B cell (primary cell): ENCODE results near the gene SPTBN1. TPM values are rescaled to one million over a fixed set of nuclear protein-coding genes. Genes with fewer than 3 reads are reported as not detected.

Experiments used
- ATAC-seq: fragments of 200-7000 bp; cut with Tn5 transposase; one replicate; pipeline ENCODE4 v1.10.0; 2021; ENCODE audit warnings: low read depth, mild to moderate bottlenecking, moderate number of reproducible peaks, moderate library complexity
- CTCF ChIA-PET: fragments of 350-600 bp; sonication (Branson Sonifier 250); formaldehyde crosslinking; loops from one replicate; lab custom pipeline; 2021; ENCODE audit warnings: antibody characterized with exemption, inconsistent platforms; lab: Charles Lee
- POLR2A ChIA-PET: fragments of 350-600 bp; sonication (Branson Sonifier 250); formaldehyde crosslinking; loops from one replicate; lab custom pipeline; 2021; ENCODE audit warnings: antibody characterized with exemption; lab: Charles Lee
- DNase-seq: peaks from one replicate; pipeline ENCODE4 v3.0.0; 2013
- H2AFZ ChIP-seq: 2 replicates; pipeline ENCODE4 v1.6.1; 2012; ENCODE audit warnings: mild to moderate bottlenecking, low read depth, low read length; ENCODE audit not compliant: insufficient read depth, poor library complexity, severe bottlenecking
- H3K27ac ChIP-seq, 2 donors: 1 replicate in 1 of 2; 2 replicates in 1 of 2; pipeline ENCODE4 v1.5.1; 2012 to 2013; ENCODE audit warnings: low read length in 2 of 2, mild to moderate bottlenecking in 2 of 2, moderate library complexity in 1 of 2
- H3K27me3 ChIP-seq, 4 experiments: fragments of 200-600 bp in 1 of 4; sonication (generic) in 1 of 4; replicated peaks in 1 of 4; 1 replicate in 2 of 4; 2 replicates in 2 of 4; pipeline versions ENCODE4 v1.6.1 to v1.7.0; 2013 to 2016; ENCODE audit warnings: low read length in 3 of 4, mild to moderate bottlenecking in 2 of 4, mixed read lengths in 1 of 4, moderate library complexity in 1 of 4; ENCODE audit not compliant: insufficient read depth in 4 of 4, control insufficient read depth in 3 of 4; ENCODE audit errors: control extremely low read depth in 1 of 4
- H3K36me3 ChIP-seq, 2 experiments: replicated peaks in 1 of 2; 1 replicate in 1 of 2; 2 replicates in 1 of 2; pipeline versions ENCODE4 v1.6.1 to v1.7.1; 2013; ENCODE audit warnings: low read length in 1 of 2; ENCODE audit not compliant: insufficient read depth in 2 of 2, control insufficient read depth in 1 of 2; ENCODE audit errors: control extremely low read depth in 1 of 2, extremely low read depth in 1 of 2
- H3K4me1 ChIP-seq, 2 donors: fragments of 200-600 bp in 1 of 2; sonication (generic) in 1 of 2; 1 replicate in 1 of 2; 2 replicates in 1 of 2; pipeline versions ENCODE4 v1.5.1 to v1.6.1; 2013 to 2017; ENCODE audit warnings: low read length in 2 of 2; ENCODE audit not compliant: control insufficient read depth in 2 of 2, insufficient read depth in 2 of 2
- H3K4me2 ChIP-seq: replicated peaks from 2 replicates; pipeline ENCODE3; 2012; ENCODE audit warnings: mild to moderate bottlenecking, low read depth, low read length; ENCODE audit not compliant: poor library complexity, severe bottlenecking
- H3K4me3 ChIP-seq, 5 experiments: fragments of 200-600 bp in 1 of 5; sonication (generic) in 1 of 5; 1 replicate in 3 of 5; 2 replicates in 2 of 5; pipeline versions ENCODE4 v1.5.1 to v1.7.0; 2011 to 2016; ENCODE audit warnings: low read length in 4 of 5, mild to moderate bottlenecking in 4 of 5, low read depth in 2 of 5, control low read depth in 1 of 5, moderate library complexity in 1 of 5; ENCODE audit not compliant: insufficient read depth in 1 of 5; ENCODE audit errors: control extremely low read depth in 1 of 5, extremely low read depth in 1 of 5
- H3K79me2 ChIP-seq: fragments of 200-600 bp; sonication (generic); one replicate; pipeline ENCODE4 v1.6.0; 2016; ENCODE audit warnings: low read length; ENCODE audit not compliant: control insufficient read depth, insufficient read depth
- H3K9ac ChIP-seq: fragments of 200-600 bp; sonication (generic); 2 replicates; pipeline ENCODE4 v1.6.1; 2017; ENCODE audit warnings: mild to moderate bottlenecking, low read length, moderate library complexity
- H3K9me3 ChIP-seq, 3 donors: one replicate each; pipeline versions ENCODE4 v1.6.1 to v1.7.1; 2013; ENCODE audit warnings: low read length in 2 of 3; ENCODE audit not compliant: control insufficient read depth in 2 of 3, insufficient read depth in 1 of 3; ENCODE audit errors: control extremely low read depth in 1 of 3
- H4K20me1 ChIP-seq: 2 replicates; pipeline ENCODE4 v1.6.0; 2012; ENCODE audit warnings: mild to moderate bottlenecking, low read length; ENCODE audit not compliant: insufficient read depth, control insufficient read depth, poor library complexity, severe bottlenecking
- H3K27ac Mint-ChIP-seq: one replicate; pipeline ENCODE4 v1.8.0; 2021; ENCODE audit warnings: mixed read lengths
- H3K27me3 Mint-ChIP-seq: one replicate; pipeline ENCODE4 v1.8.0; 2021; ENCODE audit warnings: mixed read lengths
- H3K4me1 Mint-ChIP-seq: one replicate; pipeline ENCODE4 v1.8.0; 2021; ENCODE audit warnings: mixed read lengths
- H3K4me3 Mint-ChIP-seq: one replicate; pipeline ENCODE4 v1.8.0; 2021; ENCODE audit warnings: mixed read lengths
- H3K9me3 Mint-ChIP-seq: one replicate; pipeline ENCODE4 v1.8.0; 2022; ENCODE audit warnings: mixed read lengths; ENCODE audit not compliant: insufficient read depth
- CTCF ChIP-seq: fragments of 200-600 bp; IDR thresholded peaks from one replicate; pipeline ENCODE4 v1.8.0; 2022; ENCODE audit warnings: antibody characterized with exemption, mild to moderate bottlenecking
- EZH2 ChIP-seq: IDR thresholded peaks from 2 replicates; pipeline ENCODE4 v1.6.1; 2012; ENCODE audit warnings: borderline replicate concordance, low read depth, mild to moderate bottlenecking, moderate library complexity, low read length; ENCODE audit not compliant: insufficient read depth, poor library complexity, severe bottlenecking
- WGBS: methylation state at CpG from one replicate; pipeline ENCODE4 v1.1.5; 2013; ENCODE audit warnings: missing lambda C conversion rate; ENCODE audit not compliant: insufficient coverage; 5-methylcytosine and 5-hydroxymethylcytosine counted together
- intact Hi-C: fragments of 100-400 bp; cut with micrococcal nuclease; formaldehyde crosslinking; loops from one replicate; pipeline ENCODE4 v1.10.0; 2022
- polyA plus RNA-seq: library from polyadenylated mRNA; depleted of rRNA; stranded (reverse); fragments of >200 nt; gene quantifications from 2 replicates; pipeline ENCODE4 v1.2.3, GENCODE V29; 2012
- total RNA-seq, 2 donors: library from RNA; stranded (reverse); fragments of 120-200 nt in 1 of 2; gene quantifications; 1 replicate in 1 of 2; 2 replicates in 1 of 2; pipeline versions ENCODE4 v1.2.3 to v1.2.4, GENCODE V29; 2013 to 2022

SPTBN1 gene
- total and polyA plus RNA-seq, 2 donors (not counting 1 experiment from before 2014, with no cell fraction given), result 43.7 to 144 TPM

GRCh38 chr2:54475285-54475684 lies 19.2 kb downstream of the SPTBN1 start:
- Mint-ChIP-seq H3K9me3 (no peaks in the 10 kb centered on the region), H3K27ac (no peak overlapping the region), H3K27me3 (no peaks in the 10 kb centered on the region), H3K4me1 (peaks cover 6% of the 10 kb centered on the region), H3K4me3 (no peak overlapping the region)
- no CpG with 5 or more reads among the region's 3 CpGs for WGBS
- no peak overlapping the region for H3K9ac ChIP-seq
- no peak overlapping the region for H3K4me2 ChIP-seq
- no peak overlapping the region for H3K27ac ChIP-seq
- ChIA-PET CTCF (no interaction called here), POLR2A (no interaction called here)
- peaks cover 0 to 4% of the 10 kb centered on the region in 2 donors for H3K4me1 ChIP-seq
- no peak for TF ChIP-seq CTCF
- no peak for TF ChIP-seq EZH2
- H3K4me3 ChIP-seq, result no peak overlapping the region
- no peak for DNase-seq
- H3K79me2 ChIP-seq, result no peaks in the 10 kb centered on the region
- H2AFZ ChIP-seq, result no peak overlapping the region
- H3K9me3 ChIP-seq, result peaks cover 0 to 4% (median 1%) of the 10 kb centered on the region in 3 donors
- no peaks in the 10 kb centered on the region for H4K20me1 ChIP-seq
- H3K27me3 ChIP-seq, result no peaks in the 10 kb centered on the region
- ATAC-seq, result no peak
- H3K36me3 ChIP-seq, result no peaks in the 10 kb centered on the region
- intact Hi-C loops, result no loop called here

DNA sequence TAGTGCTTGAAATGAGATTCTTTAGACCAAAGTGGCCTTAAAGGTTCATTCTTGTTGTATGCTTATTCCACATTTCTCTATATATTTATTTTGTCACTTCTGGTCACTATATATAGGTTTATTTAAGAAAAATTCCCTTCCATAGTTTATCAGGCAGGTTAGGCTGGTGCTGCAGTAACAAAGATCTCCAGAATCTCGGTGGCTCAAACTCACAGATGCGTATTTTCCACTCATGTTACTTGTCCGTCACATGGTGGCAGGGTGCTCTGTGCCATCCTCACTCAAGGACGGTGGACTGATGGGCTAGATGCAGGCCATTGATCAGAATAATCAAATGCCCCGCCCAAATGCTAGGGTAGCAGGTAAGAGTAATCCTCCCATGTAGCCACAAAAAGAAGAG lies 19.8 kb downstream of the SPTBN1 start:
- H3K4me2 ChIP-seq, result no peak overlapping the region
- no peak overlapping the region for H3K27ac ChIP-seq
- H3K4me1 Mint-ChIP-seq, result peaks cover 5% of the 10 kb centered on the region
- no peaks in the 10 kb centered on the region for H3K27me3 ChIP-seq
- H3K36me3 ChIP-seq, result no peaks in the 10 kb centered on the region
- no peaks in the 10 kb centered on the region for H3K27me3 Mint-ChIP-seq
- no peaks in the 10 kb centered on the region for H3K79me2 ChIP-seq
- H4K20me1 ChIP-seq, result no peaks in the 10 kb centered on the region
- H3K4me3 Mint-ChIP-seq, result no peak overlapping the region
- H3K27ac Mint-ChIP-seq, result no peak overlapping the region
- no peak for TF ChIP-seq CTCF
- no peak for TF ChIP-seq EZH2
- H3K9me3 Mint-ChIP-seq, result no peaks in the 10 kb centered on the region
- peaks cover 0 to 4% of the 10 kb centered on the region in 2 donors for H3K4me1 ChIP-seq
- ChIA-PET CTCF (no interaction called here), POLR2A (no interaction called here)
- H3K9ac ChIP-seq, result no peak overlapping the region
- ATAC-seq (no peak), DNase-seq (no peak)
- peaks cover 0 to 4% (median 1%) of the 10 kb centered on the region in 3 donors for H3K9me3 ChIP-seq
- no peak overlapping the region for H2AFZ ChIP-seq
- intact Hi-C loops, result no loop called here
- WGBS, result 98% methylated on average over 3 of the region's 5 CpGs
- H3K4me3 ChIP-seq, result no peak overlapping the region
